Measurements from ENCODE around the gene SHROOM1.

Gene SHROOM1

DNA sequence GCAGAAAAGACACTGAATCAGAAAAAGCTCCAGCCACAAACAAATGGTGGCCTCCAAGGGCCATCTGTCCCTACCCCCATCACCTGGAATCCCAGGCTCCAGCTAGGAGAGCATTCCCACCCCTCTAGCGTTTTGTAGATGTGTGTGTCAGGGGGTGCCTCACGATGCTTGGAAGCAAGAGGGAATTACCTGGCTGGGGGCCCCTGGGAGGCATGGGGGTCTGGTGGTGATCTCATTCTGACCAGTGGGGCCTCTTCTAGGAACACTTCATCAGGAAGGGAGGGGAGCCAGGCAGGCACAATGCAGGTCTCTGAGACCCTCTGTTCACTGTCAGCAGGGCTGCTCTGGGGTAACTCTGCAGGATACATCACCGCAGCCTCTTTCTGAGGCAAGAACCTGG is 6.0 kb downstream of the SHROOM1 start:
- DNase-seq (ENCODE audit: low spot score), result no peak

- DNase-seq (ENCODE audit: low spot score), result no peak
These were observed 6.9 kb downstream of the SHROOM1 start for GRCh38 chr5:132823481-132824050.

GRCh38 chr5:132822650-132823480 is 7.6 kb downstream of the SHROOM1 start:
- DNase-seq (ENCODE audit: low spot score), result no peak

GRCh38 chr5:132821791-132822190 is 8.7 kb downstream of the SHROOM1 start:
- no peak for DNase-seq (ENCODE audit: low spot score)

DNA sequence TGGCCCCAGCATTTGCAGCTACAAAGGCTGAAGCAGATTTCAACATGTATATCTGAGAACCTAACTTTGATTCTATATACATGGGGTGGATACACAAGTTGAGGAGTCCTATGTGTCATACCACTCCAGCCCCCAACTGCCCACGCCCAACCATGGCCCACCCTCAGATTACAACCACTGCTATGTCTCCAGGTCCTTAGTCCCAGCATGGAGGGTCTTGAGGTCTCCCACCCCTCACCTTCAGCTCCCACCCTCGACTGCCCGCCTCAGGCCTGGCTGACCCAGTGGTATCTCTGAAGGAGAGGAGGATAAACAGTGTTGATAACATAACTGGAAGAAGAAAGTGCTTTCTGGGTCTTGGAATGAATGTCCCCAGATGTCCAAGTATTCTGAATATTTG is 9.1 kb downstream of the SHROOM1 start:
- no peak for DNase-seq (ENCODE audit: low spot score)

GRCh38 chr5:132820162-132820754 is 10.2 kb downstream of the SHROOM1 start:
- peak; percentile 96 for DNase-seq (ENCODE audit: low spot score)

DNA sequence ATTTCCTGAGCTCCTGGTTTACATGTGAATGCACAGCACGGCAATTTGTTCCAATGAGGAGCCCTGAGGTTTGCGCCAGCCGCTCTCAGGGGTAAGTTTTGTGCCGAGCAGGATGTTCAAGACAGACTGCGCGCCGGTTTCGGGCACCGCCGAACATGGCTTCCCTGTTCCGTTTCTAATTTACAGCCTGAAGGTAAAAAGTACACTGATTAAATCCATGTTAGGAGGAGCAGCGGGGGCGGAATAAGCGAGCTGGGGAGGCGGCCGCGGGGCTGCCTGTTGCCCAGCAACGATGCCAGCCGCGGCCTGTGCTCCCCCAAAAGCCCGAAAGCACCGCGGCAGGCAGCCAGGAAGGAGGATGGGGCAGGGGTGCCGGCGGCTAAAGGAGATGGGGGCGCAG is 11.0 kb downstream of the SHROOM1 start:
- DNase-seq (ENCODE audit: low spot score), result no peak

- no peak for DNase-seq (ENCODE audit: low spot score)
These were observed 13.4 kb downstream of the SHROOM1 start for GRCh38 chr5:132817011-132817410.

- DNase-seq (ENCODE audit: low spot score), result no peak
These were observed 13.9 kb downstream of the SHROOM1 start for GRCh38 chr5:132816554-132816953.

GRCh38 chr5:132816083-132816482 is 14.4 kb downstream of the SHROOM1 start:
- DNase-seq (ENCODE audit: low spot score), result no peak

- DNase-seq (ENCODE audit: low spot score), result no peak
These were observed 15.0 kb downstream of the SHROOM1 start for GRCh38 chr5:132815454-132815853.

DNA sequence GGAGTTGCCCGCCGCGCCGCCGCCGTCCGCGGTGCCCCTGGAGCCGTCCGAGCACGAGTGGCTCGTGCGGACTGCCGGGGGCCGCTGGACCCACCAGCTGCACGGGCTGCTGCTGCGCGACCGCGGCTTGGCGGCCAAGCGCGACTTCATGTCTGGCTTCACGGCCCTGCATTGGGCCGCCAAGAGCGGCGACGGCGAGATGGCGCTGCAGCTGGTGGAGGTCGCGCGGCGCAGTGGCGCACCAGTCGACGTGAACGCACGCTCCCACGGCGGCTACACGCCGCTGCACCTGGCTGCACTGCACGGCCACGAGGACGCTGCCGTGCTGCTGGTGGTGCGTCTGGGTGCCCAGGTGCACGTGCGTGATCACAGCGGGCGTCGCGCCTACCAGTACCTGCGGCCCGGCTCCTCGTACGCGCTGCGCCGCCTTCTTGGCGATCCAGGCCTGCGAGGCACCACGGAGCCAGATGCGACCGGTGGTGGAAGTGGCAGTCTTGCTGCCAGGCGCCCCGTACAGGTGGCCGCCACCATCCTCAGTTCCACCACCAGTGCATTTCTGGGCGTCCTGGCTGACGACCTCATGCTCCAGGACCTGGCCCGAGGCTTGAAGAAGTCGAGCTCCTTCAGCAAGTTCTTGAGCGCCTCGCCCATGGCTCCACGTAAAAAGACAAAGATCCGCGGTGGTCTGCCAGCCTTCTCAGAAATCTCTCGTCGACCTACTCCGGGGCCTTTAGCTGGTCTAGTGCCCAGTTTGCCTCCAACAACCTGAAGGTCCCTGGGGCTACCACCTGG is 15.7 kb downstream of the SHROOM1 start:
- DNase-seq (ENCODE audit: low spot score), result no peak

- peak; percentile 59 for DNase-seq (ENCODE audit: low spot score)
These were observed 16.6 kb downstream of the SHROOM1 start for GRCh38 chr5:132813599-132814502.

DNA sequence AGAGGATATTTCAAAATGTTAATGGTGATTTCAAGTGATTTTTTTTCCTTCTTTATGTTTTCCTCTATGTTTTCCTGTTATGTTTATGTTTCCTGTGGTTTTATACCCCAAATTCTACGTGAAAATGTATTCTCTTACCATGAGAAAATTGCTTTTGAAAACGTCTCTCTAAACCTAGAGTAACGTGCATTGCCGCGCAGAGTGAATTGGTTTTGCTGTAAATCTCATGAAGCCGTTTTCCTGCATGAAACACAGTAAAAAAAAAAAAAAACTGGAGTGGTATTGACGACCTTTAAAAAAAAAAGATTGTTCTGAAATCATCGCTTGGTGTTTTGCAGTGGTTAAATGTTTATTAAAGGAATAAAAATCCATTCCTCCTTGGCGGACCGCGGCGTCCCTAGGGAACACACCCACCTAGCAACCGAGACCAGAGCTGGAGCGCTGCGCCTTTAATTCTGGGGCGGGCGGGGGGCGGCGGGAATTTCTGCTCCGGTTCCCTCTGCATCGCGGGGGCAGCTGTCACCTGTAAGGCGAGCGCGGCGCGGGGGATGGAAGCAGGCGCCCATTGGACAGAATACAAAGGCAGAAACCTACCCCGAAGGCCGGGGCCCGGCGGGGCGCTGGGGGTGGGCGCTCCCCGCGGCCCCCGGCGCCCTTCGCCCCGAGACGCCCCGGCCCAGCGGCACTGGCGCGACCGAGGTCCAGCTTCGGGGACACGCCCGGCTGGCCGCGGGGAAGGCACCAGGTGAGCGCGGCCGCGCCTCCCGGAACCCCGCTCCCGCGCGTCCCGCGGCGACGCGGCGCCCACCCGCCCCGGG is 17.5 kb downstream of the SHROOM1 start, which contains the start of gene SOWAHA:
SOWAHA (plus strand) TSS at position 522 of the 818 bp plus-strand sequence. CDS start 320 bp downstream, outside the sequence.
- peak; percentile 76 for DNase-seq (ENCODE audit: low spot score)

GRCh38 chr5:132812123-132812765 is 18.2 kb downstream of the SHROOM1 start:
- no peak for DNase-seq (ENCODE audit: low spot score)

- no peak for DNase-seq (ENCODE audit: low spot score)
These were observed 19.8 kb downstream of the SHROOM1 start for GRCh38 chr5:132810605-132811004.

- DNase-seq (ENCODE audit: low spot score), result no peak
These were observed 21.6 kb downstream of the SHROOM1 start for GRCh38 chr5:132808866-132809265.

- no peak for DNase-seq (ENCODE audit: low spot score)
These were observed 22.0 kb downstream of the SHROOM1 start for GRCh38 chr5:132808448-132808847.

DNA sequence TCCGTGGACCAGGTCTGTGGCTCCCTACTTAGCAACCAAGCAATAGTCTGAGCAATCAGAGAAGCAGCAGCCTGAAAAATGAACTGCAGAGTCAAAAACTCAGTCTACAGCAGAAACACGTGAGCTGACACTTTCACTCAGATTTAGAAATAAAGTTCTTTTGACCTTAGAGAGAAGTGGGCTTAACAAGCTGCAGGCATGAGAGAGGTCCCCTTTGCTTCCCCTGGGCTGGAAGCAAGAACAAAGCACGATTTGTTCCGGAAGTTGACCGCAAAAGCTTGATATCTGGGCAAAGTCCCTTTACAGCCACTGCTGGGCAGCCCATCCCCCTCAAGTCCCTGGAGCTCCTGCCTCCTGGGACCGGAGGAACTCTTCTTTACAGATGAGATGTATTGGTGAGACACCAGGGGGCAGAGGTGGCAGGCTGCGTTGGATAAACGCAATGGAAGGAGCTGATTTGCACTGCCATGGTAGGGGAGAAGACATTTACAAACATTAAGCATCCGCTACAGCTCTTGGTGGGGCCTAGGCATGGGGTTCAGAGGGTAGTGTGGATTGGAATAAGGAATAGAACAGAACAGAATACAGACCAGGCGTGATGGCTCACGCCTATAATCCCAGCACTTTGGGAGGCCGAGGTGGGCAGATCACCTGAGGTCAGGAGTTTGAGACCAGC is 23.1 kb downstream of the SHROOM1 start:
- peak; percentile 82 for DNase-seq (ENCODE audit: low spot score)
